Activated CD4-positive, alpha-beta T cell treated with anti-CD3 and anti-CD28 coated beads, Interleukin-2, amount 50 U/mL, for 16 hours (primary cell): ENCODE measurements around the gene IRF8.

Experiments
- DNase-seq: peaks from one replicate; pipeline ENCODE4 v3.0.0-alpha.2; 2020

The IRF8 gene

DNA sequence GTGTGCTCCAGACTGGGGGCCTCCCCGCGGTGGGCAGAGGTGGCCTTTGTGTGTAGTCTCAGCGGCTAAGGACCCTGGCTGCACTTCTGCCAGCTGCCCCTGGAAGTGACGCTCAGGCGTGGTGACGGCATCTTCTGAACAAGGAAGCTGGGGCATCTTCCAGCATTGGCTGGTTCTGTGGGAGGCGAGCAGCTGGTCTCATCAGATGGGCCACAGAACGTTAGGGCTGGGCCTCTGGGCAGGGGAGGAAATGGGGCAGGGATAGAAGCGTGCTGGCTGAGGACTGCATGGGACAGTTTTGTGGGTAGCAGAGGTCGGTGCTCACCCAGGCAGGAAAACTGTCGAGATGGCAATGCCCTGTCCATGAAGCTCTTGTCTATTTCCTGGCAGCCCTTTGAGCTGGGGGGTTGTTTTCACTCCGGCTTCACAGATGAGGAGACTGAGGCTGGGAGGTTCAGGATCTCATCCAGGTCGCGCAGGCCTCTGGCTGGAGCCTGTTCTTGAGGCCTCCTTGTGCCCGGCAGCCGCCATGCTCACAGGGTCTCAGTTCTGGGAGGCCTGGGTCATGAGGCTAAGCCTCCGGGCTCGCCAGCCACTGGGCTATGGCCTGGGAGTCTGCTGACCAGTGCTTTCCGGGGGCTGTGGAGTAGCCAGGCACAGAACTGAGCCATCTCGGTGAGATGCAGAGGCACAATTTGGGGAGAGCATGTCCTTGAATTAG lies 16.3 kb downstream of the IRF8 start:
- DNase-seq, result no peak

DNA sequence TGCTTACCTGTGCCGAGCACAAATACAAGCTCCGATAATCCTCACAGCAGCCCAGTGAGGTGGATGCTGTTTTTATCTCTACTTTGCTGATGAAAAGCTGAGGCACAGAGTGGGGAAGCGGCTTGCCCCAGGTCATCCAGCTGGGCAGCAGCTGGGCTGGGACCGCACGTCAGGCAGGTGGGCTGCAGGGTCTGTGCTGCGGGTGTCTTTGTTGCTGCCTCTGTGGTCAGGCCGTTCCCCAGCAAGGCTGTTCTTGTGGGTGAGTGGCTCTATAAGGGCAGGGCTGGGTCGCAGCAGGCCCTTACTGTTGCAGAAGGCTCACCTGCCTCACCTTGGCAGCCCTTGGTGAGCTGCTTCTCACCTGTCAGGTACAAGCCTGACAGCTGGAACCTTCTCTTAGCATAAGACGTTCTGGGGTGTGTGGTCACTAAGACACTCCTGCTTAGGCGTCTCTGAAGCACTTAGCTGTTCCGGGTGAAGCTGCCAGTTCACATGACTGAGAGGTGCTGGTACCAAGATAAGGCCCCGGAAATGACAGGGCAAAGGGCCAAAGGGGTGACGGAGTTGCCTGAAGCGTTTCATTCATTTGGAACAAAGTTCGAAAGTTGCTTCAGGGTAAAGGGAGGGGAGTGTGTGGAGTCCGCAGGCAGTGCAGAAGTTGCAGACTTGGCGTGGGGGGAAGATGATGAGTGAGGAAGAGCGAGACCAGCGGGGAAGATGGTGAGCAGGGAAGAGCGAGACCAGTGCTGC lies 17.4 kb downstream of the IRF8 start:
- DNase-seq, result no peak

DNA sequence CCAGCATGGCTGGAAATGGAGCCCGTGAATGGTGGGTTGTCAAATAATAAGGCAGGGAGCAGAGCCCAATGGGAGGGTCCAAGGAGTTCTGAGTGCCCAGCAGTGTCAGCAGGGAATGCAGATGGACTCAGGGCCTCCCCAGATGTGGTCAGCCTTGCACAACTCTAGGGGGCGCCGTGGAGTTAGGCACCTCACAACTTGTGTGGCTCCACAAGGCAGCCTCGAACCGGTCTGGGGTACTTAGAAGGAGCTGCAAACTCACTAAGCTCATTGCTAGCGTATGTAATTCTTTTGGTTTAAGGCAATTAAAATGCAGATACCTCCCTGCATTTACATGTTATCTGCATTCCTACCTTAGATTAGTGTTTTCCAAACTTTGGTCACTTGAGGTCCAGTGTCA lies 18.1 kb downstream of the IRF8 start:
- no peak for DNase-seq

DNA sequence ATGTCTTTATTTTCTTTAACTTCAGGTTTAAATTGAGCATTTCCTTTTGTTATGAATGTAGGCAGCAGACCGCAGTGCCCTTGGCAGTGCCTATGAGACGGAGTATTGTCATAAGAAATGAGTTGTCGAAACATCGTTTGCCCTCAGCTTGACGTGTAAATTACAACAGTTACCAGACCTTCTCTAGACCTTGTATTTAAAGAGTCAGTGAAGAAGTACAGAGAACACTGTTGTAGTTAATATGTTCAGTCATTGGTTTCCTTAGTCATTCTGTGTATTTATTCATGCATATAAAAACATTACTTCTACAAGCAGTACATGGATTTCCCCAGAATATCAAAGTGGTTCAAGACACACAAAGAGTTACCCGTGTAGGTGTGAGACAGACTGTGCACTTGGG lies 19.0 kb downstream of the IRF8 start:
- no peak for DNase-seq

DNA sequence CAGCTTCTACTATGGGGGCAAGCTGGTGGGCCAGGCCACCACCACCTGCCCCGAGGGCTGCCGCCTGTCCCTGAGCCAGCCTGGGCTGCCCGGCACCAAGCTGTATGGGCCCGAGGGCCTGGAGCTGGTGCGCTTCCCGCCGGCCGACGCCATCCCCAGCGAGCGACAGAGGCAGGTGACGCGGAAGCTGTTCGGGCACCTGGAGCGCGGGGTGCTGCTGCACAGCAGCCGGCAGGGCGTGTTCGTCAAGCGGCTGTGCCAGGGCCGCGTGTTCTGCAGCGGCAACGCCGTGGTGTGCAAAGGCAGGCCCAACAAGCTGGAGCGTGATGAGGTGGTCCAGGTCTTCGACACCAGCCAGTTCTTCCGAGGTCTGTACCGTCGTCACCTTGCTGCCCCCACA lies 19.5 kb downstream of the IRF8 start:
- no peak for DNase-seq

DNA sequence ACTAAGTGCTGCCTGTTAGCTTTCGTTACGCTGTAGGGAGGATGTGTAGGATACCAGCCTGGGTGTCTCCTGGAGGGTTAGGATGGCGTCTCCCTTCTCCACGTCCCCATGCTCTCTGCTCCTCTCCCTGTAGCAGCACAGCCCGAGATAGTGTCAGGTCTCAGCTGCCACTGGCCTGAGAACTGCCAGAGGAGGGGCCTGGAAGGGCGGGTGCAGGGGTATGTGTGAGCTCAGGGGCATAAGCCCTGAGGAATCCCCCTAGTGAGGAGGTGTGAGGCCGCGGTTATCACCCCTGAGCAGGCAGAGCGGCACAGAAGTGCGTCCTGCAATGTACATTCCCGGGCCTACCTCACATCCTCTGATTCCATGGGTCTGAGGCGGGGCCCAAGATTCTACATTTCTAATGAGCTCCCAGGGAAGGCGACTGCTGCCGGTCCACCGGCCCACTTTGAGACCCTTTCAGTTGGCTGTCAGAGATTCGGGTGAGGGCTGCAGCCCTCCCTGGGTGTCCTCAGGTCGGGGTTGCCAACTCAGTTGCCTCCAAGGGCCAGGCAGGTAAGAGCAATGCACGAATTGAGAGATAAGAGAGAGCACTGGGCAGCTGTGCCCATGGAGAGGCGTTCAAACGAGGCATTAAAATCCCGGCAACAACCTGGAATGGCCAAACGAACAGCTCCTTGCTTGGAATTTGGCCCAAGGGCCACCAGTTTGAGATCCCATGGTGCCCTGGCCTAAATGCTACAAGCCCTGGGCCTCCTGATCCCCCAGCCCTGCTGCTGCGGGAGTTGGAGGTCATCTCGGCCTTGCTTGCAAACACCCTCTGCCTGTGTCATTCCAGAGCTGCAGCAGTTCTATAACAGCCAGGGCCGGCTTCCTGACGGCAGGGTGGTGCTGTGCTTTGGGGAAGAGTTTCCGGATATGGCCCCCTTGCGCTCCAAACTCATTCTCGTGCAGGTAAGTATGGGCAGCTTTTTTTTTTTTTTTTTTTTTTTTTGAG lies 20.6 kb downstream of the IRF8 start:
- no peak for DNase-seq

DNA sequence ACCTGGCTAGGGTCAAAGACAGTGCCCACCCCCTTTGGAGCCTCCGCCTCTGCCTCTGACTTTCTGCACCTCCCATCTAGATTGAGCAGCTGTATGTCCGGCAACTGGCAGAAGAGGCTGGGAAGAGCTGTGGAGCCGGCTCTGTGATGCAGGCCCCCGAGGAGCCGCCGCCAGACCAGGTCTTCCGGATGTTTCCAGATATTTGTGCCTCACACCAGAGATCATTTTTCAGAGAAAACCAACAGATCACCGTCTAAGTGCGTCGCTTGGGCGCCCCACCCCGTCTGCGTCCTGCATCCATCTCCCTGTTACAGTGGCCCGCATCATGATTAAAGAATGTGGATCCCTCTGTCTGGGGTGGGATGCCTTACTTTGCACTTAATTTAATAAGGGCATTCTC lies 22.1 kb downstream of the IRF8 start:
- DNase-seq, result no peak

DNA sequence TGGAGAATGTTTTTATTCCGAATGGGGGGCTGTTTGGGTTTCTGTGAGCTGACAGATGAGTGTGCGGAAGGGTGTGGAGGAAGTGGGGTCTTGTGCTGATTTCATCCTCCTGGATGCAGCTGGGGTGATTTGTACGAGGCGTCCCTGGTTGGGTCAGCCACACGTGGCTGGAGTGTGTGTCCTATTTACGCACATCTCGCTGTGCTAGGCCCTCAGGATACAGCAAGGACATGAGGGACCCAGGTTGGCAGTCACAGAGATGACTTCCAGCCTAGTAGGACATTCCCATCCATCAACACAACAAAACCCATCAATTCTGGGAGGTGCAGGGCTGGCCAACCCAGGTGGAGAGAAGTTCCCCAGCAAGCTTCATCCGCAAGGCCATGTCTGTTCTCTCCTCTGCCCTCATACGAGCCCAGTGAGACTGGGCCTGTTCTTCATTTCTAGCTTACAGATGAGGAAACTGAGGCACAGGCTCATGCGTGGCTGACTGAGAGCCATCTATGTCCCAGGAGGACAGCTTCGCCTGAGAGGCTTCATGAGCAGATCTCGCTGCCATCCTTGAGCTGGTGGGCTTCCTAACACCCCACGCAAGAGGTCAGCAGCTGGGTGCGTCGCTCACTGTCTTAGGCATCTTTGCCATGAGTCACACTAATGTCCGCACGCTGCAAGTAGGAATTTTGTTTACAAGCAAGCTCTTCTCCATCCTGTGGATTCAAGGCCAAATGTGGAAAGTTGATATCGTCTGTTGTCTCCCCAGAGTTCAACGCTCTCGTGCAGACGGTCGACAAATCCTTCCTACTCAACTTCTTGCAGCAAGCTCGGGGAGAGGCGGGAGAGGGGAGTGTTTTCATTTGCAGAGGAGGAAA lies 24.4 kb downstream of the IRF8 start:
- DNase-seq, result no peak

DNA sequence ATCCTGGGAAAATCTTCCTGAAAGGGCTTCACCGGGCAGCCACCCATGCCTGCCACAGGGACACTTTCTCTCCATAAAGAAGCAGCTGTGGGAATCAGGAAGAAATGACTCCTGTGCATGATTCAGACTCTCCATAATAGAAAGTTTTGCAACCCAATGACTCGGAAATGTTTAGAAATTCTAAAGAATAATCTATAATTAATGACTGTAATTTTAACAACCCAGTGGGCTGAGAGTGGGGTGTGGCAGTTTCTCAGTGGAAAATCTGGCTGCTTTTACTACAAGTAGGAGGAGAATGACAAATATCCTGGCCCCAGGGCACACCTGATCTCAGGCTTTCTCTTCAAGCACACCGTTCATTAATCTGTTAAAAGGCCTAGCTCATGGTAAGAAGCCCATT lies 25.7 kb downstream of the IRF8 start:
- DNase-seq, result no peak

DNA sequence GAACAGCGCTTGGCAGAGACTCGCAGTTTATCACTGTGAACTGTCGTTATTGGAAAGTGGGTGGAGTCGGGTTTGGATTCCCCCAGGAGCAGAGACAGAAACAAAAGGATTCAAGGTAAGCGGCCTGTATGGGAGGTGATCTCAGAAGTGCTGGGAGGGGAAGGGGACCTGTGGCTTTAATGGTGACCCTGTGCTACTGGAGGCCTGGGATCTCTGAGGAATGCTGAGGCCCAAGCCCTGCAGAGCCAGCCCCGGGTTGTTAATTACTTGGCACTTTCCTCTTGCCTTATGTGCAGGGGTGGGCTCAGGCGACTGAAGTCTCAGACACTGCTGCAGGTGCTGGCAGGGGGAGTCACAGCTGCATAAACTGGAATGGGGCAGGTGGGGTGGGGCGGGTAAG lies 27.4 kb downstream of the IRF8 start:
- no peak for DNase-seq

DNA sequence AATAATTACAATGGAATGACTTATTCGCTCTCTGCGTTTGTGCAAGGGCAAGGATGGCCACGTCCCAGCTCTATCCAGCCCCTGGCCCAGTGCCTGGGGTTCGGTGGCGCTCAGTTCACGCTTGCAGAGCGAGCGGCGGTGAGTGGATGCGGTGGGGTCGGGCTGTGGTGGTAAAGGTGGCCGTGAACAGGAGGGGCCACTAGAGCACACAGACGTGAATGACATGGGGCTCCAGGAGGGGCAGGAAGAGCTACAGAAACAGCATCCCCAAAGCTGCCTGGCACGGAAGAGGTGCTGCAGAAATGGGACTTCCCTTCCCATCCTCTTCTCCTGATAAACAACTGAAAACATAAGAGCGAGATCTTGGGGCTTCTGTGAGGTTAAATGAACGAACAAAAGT lies 28.4 kb downstream of the IRF8 start:
- DNase-seq, result no peak

DNA sequence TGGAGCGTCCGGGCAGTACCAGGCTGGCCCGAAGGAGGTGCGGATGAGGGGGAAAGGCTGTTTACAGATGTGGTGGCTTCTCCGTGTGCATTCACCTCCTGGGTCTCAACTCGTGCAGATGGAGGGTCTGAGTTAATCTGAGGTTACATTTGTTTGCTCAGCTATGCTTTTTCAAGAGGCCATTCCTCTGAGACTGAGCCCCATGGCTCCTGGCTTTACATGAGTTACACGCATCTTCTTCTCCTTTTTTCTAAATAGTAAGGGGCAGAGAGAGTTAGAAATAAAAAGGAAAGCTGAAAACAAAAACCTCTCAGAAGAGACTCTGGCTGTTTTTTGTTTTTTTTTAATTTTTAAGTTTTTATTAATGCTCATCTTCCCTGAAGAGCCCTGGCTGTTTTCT lies 29.0 kb downstream of the IRF8 start:
- no peak for DNase-seq

DNA sequence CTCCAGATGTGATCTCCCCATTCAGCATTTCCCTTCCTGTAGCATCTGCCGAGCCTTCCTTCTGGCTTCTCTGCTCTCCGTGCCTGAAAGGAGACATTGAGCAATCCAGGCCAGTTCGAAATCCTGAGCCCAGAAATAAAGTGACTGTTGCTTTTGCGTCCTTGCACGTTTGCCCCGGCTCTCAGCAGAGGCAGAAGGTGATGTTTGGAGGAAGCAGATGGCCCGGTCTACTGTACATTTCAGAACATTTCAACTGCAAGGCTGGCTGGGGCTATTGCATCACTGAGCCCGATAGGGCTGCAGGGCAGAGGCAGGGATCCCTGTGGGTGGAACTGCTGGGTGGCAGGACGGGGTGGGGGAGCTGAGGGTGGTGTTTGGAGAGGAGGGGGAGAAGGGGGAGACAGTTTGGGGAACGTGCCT lies 29.4 kb downstream of the IRF8 start:
- DNase-seq, result no peak

DNA sequence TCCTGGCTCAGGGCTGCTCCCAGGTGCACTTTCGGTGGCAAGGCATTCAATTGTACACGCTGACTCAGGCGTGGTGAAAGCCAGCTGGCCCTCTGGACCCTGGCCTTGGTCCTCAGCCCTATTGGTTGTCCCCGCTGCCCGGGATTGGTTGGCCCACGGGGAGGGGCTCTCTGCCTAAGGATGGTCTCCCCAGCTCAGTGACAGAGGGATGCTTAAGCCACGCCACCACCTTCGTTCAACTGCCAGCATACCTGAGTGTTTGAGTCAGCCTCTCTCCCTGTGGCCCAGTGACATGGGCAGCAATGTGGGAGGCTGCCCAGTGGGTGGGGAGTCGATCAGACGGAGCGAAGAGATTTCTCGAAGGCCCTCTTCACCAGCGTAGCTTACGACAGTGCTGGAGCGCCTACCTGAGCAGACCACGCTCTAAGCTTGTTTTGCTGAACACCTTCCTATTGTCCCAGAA lies 30.3 kb downstream of the IRF8 start:
- DNase-seq, result no peak

DNA sequence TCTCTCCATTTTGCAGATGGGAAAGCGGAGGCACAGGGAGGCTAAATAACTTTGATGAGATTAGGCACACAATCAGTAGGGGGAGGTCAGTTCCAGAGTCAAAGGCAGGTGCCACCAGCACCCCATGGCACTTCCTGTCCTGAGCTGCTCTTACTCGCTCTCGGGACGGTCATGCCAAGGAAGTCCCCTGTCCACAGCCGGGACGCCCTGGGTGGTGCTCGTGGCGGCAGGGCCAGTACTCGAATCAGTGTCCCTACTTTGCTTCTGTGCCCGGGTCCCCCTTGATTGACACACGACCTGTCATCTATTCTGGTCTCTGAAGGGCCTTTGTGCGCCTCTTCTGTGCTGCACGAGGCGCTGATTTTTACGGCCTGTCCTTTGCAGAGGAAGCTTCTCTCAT lies 31.3 kb downstream of the IRF8 start:
- DNase-seq, result no peak

DNA sequence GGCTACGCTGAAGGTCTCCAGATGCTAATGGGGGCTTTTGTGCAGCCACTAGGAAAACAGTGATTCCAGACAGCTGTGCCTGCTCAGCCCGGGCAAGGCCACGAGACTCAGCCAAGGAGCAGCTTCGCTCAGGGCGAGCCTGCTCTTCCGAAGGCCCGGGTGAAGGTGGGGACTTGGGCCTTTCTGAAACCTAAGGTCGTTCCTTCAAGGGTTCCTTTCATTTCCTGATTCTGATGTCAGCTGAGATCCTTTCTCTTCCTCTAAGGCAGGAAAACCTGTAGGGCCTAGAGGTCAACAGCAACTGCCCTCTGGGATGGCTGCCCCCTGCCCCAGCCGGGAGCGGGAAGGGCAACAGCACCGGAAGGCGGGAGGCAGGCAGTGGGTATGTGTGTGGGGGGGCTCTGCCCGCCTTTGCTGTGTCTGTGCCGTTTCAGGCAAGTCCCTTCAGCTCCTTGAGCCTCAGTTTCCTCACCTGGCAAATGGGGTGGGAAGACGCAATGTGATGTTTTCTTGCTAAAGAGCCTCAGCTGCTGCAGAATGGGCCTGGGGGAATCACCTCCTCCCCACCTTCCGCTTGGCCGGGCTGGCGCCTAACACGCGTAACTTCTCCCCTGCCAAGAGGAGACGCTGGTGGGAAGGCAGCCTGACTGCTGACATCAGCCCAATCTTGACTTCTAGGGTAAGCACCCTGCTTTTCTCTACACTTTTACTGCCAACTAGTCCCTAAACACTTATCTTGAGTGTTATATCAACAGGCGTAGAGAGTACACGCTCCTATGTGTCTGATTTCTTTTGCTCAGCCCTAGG lies 32.8 kb downstream of the IRF8 start:
- no peak for DNase-seq

DNA sequence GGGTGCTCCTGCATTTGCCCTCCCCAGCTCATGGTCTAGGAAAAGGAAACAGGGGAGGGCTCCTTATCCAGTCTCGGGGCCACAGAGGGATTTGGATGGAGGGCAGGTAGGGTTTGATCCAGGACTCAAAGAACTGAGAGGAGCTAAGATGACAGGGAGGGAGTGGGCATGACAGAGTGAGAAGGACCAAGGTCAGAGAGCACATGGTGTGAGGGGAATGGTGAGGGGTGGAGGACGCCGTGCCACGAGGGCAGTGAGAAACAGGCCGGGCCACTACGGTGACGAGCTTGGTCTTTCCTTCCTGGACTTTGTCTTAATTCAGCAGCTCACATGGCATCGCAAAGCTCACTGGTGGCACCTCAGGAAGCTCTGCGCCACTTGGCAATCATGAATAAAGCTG lies 35.2 kb downstream of the IRF8 start:
- no peak for DNase-seq

DNA sequence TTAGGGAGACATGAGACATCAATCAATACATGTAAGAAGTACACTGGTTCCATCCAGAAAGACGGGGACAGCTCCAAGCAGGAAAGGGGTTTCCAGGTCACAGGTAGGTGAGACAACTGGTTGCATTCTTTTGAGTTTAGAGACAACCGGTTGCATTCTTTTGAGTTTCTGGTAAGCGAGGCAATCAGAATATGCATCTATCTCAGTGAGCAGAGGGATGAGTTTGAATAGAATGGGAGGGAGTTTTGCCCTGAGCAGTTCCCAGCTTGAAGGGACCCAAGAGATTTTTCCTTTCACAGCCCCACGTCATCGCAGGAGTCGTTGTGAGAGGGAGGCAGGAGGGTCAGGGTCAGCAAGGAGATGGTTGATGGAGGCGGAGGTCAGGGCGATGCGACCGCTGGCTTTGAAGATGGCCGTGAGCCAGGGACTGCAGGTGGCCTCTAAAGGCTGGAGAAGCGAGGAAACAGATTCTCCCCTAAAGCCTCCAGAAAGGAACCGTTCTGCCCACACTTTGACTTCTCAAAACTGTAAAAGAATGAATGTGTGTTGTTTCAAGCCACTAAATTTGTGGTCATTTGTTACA lies 36.5 kb downstream of the IRF8 start:
- no peak for DNase-seq

DNA sequence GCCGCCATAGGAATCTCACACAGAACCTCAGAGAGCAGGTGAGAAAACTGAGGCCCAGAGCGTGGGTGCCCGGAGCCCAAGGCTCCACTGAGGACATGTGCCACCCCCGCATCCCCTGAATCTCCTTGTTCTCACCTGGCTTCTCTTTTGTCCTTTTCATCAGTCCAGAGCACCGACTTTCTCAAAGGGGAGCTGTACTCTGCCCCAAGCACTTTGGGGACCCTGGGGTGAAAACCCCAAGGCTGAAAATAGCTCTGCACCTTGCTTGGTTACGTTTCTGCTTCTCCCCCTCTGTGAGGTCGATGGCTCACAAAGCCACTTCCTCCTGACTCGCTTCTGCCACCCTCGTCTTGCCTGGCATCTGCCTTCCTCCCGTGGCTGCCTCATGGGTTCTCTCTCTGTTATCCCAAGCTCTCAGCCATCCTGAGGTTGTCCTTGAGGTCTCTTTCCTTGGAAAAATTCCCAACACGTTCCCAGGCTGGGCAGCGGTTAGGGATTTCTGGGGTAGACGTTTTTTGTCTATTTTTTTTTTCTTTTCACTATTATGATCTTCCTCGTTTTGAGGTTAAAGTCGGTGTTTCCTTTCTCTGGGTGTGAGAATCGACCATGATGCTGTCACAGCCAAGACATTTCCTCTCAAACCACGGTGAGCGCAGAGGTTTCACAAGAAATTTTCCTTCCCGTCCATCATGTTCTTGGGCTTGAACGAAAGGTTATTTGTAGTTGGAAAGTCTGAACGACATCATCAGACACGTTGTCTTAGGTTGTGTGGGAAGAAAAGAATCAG lies 37.2 kb downstream of the IRF8 start:
- DNase-seq, result peak; percentile 82

DNA sequence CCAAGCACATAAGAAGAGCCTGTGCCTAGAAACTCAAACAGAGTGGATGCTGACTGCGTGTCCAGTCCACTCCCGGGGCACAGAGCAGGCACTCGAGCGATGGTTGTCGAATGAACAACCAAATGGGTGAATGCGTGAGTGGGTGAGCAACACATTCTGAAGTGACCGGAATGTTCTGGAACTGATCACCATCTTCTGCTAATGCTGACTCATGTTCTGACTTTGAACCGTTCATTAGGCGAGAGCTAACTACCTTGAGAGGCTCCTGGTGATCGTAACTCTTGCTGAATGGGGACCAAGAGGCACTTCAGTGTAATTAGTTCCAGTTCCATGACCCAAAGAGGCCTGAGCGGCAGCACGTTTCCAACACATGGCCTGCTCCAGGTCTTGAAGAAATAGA lies 37.9 kb downstream of the IRF8 start:
- DNase-seq, result no peak
